HL-60/S4 (cell line): Measurements from ENCODE around the gene APP.

Experiments used
- in situ Hi-C: fragments of 300-500 bp; cut with MboI; formaldehyde crosslinking; loops from 2 replicates; pipeline ENCODE4 v1.14.3; 2022; ENCODE audit warnings: low sequenced_read_pairs

The APP gene

DNA sequence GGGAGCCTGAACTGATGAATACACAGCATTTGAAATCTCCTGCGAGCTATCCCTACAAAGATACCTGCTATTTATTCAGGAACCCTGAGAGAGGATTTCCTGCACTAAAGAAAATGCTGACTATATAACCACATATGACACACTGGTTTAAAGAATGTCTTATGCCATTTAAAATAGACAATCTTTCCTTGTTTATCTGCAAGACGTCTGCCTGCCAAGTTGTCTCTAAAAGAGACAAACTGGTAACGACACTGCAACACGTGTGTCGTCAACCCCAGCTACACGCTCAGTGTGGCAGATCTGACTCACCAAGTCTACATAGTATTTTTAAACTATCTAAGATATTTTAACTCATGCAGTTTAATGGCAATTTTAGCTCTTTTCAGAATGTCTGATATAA, 42.7 kb downstream of the APP start:
- in situ Hi-C loops: no loop called here

DNA sequence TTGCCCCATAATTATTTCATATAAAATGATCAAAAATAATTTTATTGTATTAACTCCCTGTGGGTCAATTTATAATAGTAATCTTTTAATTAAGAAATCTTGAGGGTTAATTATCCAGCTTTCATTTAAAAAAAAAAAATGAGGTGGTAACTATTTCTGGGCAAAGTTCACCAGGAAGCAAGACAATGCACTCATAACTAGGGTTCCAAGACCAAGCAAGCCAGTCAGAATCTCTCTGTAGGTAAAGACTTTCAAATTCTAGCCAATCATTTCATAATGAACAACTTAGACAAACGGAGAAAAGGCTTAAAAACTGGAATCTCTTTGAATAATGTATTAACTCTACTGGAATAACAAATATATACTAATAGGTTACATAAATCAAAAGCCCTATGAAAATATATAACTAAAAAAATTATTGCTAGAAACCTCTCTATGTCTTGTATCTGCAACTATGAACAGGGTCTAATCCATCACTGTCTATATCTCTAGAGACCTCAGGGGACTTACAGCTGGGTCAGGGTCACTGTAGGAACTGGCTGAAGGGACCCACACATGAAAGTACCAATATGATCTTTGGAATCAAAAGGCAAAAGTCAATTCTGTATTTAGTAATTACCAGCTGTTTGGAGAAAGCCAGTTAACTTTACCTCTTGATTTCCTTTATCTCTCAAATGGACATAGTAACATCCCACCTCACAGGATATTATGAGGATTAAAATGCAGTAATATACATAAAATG, 43.3 kb downstream of the APP start:
- in situ Hi-C loops: no loop called here

DNA sequence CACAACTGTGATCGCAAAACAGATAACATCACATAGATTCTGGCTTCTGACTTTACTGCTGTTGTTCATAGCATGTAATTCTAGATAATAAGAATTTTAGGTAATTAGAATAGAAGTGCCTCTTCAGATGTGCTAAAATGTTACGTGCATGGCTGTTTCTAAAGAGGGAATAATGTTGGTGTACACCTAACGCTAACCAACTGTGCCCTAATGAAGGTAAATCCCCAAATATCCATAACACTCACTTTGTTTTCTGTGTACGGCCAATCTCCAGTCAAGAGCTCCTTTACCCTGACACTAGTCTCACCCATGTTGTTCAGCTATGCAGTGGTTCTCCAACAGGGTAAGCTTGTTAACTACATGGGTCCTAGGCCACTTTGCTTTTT, 44.4 kb downstream of the APP start:
- in situ Hi-C loops: no loop called here

DNA sequence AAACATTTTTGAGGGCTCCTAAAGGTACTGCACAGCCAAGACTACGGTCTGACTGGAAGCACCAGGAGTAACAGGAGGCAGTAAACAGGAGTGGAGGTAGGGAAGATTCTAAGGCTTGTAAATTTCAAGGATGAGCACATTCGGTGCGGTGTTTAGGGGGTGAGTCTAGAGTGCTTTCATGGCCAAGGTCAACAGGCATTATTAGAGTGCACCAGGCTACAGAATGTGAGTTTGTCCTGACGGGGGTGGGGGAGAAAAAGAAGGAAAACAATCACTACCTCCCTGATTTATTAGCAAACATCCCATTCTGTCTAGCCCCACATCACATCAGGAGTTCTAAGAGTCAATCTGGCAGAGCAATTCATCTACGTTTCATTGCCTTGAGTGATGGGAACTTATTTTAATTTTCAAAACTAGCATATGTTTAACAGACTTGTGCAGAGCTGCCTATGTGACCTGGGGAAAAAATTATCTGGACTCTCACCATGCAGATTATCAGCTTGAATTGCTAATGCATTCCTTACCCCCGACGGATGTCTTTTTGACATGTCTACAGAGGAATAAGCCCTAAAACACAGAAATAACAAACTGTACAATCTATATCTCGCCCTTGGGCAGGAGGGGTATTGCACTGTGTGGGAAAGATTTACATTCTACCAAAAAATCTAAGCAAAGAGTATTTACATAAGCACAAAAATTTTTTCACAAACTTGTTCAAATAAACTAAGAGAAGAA, 45.0 kb downstream of the APP start:
- in situ Hi-C loops: no loop called here

DNA sequence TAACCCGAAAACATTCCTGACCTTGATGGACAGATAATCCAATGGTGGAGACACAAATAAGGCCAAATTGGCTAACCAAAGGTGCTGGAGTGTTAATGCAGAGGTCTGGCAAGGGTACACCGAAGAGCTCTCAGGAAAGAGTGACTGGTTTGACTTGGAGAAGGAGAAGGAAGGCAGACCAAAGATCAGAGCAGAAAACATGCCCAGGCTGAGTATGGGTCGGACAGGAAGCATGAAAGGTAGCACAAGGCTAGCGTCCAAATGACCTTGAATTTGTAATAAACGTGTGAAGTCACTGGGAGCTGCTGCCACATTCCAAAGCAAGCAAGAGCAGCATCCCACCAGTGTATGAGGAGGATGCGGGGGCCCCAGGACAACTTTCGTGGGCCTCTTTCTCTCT, 45.7 kb downstream of the APP start:
- in situ Hi-C loops: no loop called here

DNA sequence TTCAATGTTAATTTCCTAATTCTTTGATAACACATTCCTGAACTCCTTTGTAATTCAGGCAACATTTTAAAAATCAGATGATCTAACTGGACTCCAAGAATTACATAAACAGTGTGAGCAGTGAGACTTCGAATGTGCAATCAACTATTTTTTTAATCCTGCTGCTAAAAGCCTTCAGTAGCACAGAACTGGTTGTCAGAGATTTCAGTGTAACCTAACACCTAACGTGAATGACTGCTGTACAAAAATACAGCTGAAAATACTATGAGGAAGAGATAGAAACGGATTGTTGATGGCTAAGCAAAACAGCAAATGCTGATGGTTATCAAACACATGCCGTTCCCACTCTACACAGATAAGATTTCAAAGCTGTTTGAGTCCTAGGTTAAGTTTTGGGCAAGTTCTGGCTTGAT, 46.1 kb downstream of the APP start:
- in situ Hi-C loops: no loop called here

DNA sequence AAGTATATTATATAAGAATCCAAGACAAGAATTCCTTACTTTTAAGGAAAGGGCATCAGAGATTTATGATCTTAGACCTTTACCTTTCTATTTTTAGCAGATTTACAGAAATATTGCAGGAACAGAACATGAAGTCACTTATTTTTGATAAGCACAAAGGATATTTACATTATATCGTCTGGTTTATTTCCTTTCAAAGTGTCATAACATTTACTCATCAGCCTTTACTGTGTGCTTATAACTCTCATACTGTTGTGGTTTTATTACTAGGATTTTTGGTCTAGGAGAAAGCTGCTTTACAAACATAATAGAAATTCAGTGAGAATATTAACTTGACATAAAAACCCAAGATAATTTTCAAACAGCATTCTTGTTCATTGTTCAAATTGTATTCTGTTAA, 47.6 kb downstream of the APP start:
- in situ Hi-C loops: no loop called here

DNA sequence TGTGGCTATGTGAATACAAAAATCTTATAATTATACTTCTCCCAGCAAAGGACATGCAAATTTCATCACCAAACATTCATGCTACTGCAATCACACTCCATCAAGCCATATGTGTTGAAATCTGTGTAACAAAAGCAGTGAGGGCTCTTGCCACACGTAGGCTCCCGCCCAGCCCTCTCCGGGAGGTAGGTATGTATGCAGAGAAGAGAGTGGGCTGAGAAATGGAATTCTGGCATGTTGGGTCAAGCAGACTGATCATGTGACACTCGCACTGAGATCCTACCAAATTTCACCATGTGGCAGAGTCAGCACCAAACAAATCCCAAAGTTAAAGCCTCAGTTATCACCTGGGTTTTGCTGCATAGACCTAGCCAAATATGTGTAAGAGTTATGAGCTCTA, 49.7 kb downstream of the APP start:
- in situ Hi-C loops: no loop called here

DNA sequence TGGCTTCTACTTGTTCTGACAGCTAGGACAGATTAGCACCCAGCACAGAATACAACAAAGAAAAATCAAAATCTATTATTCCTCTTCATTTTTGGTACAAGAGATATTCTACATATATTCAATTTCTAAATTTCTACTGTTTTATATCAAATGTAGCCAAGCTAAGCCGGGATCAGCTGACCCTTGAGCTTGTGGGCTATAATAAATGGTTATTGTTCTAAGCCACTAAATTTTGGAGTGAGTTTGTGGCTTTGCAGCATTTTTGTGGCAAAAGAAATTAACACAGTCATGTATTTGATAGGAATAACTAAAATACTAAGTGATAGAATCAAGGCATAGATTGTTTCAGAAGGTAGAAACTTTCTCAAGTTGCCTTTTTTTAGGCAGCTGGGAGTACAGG, 50.7 kb downstream of the APP start:
- in situ Hi-C loops: no loop called here

DNA sequence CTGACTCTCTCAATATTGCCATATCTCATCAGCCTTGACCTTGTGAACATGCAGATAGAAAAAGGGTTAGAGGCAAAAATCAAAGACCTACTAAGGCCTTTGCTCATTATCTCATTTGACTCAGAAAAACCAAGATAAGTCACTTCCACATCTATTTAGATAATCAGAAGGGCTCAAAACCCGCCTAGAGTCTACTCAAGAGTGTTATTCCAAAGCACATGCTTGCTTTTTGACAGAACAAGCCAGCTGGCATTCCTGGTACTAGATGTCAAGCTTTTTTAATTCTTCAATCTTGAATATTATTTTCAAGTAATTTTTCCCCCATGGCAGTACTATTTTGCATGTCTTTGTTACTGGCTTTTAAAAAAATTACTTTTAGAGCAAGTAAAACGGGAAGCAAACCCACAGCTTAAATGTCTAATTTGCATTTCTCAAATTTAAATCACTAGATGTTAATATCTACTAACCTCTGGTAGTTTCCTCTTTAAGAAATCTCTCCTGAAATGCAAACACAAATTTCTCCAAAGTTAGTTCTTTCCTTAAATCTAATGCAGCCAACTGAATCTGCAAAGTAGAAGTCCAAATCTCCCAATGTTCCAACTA, 51.5 kb downstream of the APP start:
- in situ Hi-C loops: no loop called here

DNA sequence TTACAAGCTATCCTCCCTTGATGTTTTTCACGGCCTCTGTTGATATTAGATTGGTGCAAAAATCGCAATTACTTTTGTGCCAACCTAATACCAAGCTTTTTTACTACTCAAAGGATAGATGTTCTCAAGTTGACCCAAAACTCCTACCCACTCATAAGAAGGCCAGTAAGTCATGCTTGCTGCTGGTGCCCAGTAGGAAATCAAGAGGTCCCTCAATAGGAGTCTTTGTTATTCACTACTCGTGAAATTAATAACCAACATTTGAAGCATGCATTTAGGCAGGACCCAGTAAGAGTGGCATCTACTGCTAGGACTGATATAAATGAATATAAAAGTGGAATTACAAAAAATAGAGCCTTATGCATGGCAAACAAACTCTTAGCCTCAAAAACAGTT, 52.6 kb downstream of the APP start:
- in situ Hi-C loops: no loop called here

DNA sequence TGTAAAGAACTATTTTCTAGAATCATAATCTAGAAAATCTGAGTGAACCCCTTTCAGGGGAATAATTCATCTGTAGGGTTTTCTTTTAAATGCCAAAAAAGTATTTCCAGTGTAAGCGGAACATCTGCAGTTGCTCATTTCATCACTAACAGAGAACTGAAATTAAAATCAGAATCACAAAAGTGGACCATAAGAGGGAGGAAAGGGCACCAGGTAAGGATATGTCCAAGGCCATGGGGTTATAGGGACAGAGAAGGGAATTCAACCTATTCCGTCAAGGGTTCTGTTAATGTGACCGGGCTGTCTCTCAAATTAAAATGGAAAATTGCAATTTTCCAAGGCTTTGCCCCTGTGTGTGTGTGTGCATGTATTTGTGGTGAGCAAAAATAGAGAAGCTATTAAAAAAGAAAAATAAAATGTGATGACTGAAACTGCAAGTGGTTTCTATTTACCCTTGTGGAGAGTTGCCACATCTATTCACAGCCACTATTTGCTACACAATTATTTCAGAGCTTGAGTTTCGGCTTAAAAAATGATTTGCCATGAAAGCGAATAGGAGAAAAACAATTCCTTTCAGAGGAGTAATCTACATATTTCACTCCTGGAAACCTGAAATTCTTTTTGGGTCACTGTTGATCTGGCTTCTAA, 53.1 kb downstream of the APP start:
- in situ Hi-C loops: no loop called here

DNA sequence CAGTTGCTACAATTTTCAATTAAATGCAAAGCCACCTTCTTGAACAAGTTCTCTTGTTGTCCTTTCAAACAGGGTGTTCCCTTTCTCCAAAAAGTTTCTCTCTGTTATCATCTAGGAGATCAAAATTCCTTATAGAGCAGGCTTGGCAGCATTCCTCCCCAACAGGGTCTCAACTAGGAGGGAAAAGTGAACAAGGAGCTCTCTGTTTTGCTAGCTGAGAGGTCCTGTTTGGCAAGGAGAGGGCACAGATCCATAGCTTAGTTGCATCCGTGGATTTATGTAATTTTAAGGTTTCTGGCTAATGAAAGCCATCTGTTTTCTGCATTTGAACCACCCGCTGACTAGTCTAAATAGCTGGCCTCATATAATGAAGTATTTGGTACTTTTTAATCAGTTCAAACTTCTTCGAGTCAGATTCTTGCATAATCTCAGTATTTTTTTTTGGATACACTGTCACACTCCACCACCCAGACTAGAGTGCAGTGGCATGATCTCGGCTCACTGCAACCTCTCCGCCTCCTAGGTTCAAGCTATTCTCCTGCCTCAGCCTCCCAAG, 54.0 kb downstream of the APP start:
- in situ Hi-C loops: no loop called here

DNA sequence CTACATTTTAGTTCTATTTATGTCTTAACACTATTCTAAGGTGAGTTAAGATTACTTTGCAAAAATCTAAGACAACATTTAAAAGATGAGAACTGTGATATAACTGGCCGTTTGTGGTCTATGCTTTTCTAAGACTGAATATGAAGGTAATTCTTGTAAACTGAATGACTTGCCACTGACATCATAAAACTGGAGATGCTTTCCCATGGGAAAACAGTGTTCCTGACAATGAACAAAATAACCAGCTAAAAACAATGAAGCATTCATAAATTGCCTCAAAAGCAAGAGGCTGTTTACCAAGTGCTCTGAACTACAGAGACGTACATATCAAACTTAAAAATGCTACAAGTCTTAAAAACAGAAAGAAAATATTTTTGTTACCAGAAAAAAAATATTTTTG, 54.7 kb downstream of the APP start:
- in situ Hi-C loops: no loop called here

DNA sequence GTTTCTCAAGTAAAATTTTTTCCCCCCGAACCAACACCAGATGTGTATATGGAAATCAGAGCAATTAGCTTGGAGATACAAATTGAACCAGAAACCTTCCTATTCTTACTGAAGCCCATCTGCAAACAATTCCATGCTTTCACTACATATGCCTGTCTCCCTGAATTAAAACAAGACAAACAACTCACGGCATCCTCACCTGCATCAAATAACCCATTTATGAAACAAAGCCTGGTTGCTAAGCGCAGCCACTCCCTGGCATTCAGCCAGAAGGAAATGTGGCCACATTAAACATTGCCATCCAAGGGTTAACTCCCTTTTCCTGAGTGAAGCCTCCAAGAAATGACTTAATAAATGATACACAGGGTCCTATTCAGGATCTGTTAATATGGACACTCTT, 55.3 kb downstream of the APP start:
- in situ Hi-C loops: no loop called here

DNA sequence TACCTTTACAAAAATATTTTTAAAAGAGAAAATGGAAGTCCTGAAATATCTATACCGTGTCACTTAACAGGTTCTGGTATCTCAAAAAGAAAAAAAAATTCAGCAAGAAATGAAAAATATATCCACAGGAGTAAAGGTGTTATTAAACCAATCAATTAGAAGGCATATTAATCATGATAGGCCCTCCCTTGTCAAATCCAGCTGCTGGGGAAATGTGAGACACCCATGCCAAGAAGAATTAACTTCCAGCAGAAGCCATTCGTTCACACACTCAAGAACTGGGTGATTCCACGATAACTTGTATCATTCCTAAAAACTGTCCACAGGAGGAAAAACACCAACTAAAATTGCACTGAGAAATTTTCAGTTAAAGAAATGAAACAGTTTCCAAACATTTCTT, 57.6 kb downstream of the APP start:
- in situ Hi-C loops: no loop called here

DNA sequence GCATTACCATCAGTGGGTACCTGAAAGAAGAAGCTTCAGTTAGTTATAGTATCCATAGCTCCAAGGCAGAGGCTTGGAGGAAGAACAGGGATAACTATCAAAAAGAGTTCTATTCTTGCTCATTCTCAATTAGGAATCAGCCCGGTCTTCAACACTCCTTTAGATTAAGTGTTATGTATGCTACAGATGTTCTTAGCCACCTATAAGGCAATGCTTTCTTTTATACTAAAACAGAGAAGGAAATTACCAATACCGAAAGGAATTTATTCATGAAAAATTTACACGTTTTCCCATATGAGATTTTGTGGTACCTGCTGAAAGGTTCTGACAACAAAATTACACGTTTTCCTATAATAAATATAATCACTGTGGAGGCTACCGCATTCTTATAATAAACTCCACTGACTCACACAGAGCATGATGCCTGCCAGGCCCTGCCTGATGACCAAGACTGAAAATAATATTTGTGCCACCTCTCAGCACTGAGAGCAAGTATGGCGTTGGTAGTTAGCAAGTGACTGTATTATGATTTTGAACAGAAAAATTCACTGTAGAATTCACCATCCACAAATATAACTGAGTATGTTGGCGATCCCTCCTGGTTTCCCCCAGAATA, 58.3 kb downstream of the APP start:
- in situ Hi-C loops: no loop called here

DNA sequence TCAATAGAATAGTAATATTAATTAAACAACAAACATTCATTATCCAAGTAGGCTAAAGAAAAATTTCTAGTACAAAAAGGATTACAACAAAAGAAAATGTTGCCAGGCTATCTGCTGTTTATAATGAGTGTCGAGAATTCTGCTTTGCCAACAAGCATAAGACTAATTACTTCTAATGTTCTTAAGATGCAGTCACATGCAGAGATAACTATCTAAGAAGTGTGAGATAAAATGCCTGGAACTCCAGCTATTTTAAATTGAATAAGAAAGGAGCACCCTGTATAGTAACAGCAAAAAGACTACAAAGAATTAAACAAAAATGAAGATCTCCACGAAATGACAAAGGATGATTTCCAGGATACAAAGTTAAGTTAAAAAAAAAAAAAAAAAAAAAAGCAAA, 59.9 kb downstream of the APP start:
- in situ Hi-C loops: no loop called here

DNA sequence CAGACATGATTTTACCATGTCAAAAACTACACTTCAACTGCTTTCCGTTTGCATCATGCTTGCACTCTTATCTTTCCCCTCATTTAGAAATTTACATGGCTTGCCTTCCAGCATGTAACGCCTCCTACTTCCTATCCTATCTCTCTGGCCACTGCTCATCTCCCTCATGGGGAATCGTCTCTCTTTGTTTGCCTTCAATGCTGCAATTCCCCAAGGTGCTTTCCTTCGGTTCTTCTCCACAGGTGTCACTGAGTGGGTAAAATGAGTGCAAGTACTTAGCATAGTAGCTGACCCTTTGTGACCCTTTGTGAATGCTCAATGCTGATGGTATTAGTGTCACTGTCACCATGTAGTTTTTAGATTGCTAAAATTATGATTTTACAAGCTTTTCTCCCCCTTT, 63.1 kb downstream of the APP start:
- in situ Hi-C loops: no loop called here

DNA sequence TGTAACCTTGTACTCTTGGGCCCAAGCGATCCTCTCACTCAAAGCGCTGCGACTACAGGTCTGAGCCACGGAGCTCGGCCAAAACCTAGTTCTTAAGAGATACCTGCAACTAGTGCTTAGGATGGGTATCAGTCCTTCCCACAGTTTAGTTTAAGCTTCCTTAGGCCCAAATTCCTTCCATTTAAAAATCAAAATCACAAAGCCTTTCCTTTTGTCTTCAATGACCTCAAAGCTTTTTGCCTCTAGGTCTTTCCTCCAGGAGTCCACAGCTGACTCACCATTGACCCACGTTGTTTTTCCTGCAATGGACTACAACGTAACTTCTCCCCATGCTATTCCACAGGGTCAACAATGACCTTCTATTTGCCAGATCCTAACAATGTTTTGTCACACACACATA, 64.0 kb downstream of the APP start:
- in situ Hi-C loops: no loop called here

DNA sequence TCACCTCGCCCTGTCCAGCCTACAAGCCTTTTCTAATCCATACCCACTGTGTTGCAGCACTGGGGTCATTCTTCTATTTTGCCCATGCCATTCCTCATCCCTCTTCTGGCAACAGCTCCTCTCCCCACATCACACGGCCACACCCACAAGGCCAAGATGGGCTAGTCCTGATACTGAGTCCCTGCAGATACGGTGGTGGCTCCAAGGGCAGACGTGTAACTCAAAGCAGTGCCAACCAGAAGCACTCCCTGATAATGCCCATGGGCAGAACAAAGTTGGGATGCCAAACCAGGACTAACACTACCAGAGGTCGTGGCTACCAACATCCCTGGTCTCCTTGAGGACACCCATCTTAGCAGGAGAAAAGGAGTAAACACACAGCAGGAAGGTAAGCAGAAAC, 64.8 kb downstream of the APP start:
- in situ Hi-C loops: no loop called here
